Hepatic stellate cell (primary cell): ENCODE results near the gene KCNIP1.

Experiments used
- DNase-seq: peaks from one replicate; pipeline ENCODE4 v3.0.0; 2011; ENCODE audit warnings: low spot score

KCNIP1 gene

GRCh38 chr5:170503990-170504596, at the start of gene KCNIP1:
TSS of gene KCNIP1 (plus strand) at chr5:170504020.
- no peak for DNase-seq

- no peak for DNase-seq
These were observed 40.4 kb upstream of the KCNIP1 start for GRCh38 chr5:170463426-170463825.

DNA sequence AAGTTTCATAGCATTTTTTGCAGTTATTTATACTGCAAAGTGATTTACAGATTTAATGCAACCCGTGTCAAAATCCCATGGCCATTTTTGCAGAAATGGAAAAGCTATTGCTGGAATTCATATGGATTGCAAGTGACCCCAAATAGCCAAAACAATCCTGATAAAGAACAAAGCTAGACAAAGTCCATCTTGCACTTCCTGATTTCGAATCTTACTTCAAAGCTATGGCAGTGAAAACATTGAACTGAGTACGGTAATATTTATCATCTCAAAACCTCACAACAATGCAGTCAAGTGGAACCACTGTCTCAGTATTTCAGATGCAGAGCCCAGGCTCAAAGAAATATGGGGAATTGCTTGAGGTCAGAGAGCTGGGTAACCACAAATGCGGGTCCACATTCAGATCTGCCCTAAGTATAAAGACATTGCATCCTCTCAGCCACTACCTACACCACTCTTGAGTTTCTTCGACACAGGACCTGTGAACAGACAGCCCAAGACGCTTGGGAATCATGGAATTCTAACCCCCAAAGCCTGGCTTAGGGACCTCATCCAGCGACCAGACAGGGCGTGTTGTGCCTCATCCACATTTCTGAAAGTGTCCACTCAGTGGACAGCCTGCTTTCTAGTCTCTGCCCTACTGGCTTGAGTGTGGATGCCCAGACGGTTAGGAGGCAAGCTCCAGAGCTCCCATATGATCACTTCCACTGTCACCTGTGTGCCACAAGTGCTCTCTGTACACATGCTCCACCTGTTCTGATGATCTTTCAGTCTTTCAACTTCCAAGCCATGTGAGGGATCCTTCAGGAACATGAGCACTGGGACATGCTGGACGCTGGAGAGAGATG, 39.3 kb upstream of the KCNIP1 start:
- DNase-seq, result no peak

DNA sequence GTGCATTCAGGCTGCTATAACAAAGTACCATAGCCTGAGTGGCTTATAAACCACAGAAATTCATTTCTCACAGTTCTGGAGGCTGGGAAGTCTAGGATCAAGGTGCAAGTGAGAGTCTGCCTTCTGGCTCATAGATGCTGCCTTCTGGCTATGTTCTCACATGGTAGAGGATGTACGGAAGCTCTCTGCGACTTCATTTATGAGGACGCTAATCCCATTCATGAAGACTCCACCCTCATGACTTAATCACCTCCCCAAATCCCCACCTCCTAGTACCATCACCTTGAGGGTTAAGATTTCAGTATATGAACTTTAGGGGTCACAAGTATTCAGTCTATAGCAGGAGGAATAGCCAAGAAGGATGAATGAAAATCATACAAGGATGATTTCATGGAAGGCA, 37.3 kb upstream of the KCNIP1 start:
- DNase-seq, result no peak

DNA sequence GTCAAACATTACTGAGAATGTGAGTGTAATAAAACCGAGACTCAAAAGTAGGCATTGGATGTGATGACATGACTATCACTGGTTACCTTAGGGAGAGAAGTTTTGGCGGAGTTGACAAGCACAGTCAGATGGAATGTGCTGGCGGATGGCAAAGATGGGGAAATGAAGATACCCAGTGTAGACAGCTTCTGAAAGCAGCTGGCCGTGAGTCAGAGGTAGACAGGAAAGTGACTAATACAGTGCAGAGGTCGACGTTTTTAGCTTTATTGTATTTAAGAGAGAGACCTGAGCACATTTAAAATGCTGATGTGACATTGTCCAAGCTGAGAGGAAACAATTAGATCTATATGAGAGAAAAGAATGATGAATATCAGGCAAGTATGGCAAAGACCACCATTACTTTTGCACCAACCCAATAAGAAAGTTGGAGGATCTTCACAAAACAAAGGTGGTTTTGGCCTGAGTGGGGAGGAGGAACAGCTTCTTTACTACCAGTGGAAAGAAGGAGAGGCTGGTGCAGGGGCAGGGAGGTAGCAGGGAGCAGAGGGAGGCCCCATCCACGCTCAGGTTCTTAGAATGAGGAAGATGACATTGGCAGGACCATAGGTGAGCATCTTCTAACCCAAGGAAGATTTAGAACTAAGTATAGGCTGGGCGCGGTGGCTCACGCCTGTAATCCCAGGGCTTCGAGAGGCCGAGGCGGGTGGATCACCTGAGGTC, 36.7 kb upstream of the KCNIP1 start:
- DNase-seq, result peak; percentile 26

DNA sequence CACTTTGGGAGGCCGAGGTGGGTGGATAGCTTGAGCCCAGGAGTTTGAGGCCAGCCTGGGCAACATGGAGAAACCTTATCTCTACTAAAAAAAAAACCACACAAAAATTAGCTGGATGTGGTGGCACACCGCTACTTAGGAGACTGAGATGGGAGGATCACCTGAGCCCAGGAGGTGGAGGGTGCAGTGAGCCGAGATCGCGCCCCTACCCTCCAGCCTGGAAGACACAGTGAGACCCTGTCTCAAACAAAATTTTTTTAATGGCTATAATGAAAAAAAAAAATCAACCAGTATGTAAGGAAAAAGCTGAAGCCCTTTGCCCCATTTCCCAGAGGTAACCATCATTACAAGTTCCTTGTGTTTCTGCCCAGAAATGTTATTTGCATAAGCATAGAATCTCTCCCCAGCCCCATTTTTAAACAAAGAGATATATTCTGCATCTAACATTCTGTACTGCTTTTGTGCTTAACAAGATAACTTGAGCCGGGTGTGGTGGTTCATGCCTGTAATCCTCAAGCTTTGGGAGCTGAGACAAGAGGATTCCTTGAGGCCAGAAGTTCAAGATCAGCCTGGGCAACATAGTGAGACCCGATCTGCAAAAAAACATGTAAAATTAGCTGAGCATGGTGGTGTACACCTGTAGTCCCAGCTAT, 35.1 kb upstream of the KCNIP1 start:
- DNase-seq, result no peak

DNA sequence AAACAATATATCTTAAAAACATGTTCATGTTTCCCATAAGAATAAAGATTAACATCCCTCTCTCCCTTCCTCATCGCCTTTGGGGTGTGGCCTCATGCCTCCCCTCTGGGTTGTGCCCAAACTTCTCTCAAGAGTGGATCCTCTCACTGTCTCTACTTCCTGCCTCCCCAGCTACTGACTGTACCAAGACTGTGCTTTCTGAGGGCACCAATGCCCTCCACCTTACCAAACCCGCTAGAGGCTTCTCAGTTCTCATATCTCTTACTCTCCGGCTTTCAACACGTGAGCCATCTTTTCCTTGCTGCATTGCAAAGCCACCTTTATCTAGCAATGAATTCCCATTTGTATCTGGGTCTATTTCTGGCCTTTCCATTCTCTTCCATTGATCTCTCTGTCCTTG, 34.4 kb upstream of the KCNIP1 start:
- DNase-seq, result no peak

DNA sequence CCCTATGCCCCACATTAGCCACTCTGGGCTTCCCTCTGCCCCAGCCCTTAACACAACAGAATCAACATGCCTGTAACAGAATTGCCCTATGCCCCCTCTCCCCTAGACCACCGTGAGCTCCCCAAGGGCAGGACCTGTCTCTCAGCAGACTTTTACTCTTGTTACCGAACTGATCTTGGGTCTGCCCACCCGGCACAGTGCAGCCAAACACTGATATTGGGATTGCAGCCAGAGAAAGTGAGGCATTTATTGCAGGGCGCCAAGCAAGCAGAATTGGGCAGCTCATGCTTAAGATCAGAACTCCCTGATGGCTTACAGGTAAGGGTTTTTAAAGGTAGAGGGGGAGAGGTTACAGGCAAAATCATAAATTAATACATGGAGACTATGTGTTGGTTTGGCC, 33.5 kb upstream of the KCNIP1 start:
- no peak for DNase-seq

DNA sequence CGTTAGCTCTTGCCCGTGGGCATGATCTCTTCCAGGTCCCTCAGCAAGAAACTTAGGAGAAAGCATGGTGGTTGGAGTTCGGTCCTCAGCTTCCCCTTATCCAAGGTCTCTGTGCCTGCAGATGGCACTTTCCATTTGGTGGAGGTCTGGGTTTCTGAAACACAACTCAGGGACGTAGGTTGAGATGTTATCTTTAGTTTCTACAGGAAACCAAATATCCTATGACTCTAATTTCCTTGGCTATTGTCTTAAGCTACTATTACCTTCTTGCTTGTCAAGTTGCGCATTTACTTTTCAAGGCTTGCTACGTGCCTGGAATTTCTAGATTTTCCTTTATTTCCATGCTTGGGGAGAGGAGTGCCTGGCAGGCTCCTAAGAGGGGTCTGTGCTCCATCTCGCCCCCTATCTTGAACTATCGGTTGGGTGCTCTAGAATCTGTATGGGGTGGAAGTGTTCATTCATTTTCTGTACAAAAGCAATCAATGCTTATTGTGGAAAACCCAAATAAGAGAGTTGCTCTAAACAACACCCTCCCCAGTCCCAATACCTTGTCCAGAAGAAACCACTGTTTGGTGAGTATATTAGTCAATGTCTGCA, 32.9 kb upstream of the KCNIP1 start:
- DNase-seq, result no peak

DNA sequence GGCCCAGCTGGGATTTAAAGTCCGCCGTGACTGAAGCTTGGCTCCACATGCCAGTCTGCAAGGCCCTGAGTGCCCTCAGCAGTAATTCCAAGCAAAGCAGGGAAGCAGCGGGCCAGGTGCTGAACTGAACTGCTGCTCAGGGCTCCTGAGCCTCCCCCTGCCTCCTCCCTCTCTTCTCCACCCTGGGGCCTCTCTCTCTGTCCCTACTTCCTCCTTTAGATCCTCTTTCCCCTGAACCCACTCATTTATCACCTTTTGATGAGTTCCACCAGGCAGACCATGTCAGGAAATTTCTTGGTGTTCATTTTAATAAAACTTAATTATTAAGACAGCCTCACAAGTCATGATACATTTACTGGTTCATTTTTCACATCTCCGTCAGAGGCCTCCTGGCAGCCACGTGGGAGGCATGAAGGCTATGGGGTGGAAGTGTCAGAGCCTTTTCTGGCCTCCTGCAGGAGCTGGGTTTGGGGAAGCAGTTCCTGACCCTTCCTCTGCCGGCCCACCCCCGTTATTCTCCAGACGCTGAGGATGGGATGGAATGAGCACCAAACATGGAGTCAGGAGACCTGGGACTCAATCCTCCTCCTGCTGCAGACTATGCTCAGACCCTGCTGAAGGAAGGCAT, 32.2 kb upstream of the KCNIP1 start:
- no peak for DNase-seq

DNA sequence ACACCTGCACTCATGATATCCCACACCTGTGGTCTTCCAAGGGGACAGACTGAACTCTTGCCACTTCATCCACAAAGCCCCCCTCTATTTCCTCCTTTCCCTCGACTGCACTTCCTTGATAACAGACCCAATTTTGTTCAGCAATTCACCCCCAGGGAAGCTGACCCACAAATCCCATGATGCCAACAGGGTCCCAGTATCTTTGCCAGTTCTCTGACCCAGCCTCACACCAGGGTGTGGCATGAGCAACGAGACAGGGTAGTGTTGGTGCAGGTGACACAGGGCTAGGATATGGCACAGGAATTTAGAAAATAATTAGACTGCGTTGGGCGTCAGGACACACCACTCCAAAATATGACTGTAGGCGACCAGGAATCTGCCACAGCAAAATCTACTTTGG, 30.2 kb upstream of the KCNIP1 start:
- no peak for DNase-seq

GRCh38 chr5:170474489-170475274, 29.1 kb upstream of the KCNIP1 start:
- no peak for DNase-seq

- no peak for DNase-seq
These were observed 28.4 kb upstream of the KCNIP1 start for GRCh38 chr5:170475294-170476000.

DNA sequence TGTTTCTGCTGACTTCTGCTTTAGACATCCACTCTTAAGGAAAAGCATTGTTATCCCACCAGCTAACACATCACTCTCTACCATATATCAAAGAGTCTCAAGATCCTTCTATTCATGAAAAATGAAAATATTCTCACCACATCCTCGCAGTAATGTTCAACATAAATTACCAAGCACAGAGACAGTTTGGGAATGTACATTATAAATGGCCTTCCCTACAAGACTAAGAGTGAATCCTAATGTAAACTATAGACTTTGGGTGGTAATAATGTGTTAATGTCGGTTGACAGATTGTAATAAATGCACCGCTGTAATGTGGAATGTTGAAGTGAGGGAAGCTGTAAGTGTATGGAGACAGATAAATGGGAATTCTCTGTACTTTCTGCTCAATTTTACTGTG, 27.1 kb upstream of the KCNIP1 start:
- DNase-seq, result no peak

- no peak for DNase-seq
These were observed 25.9 kb upstream of the KCNIP1 start for GRCh38 chr5:170477906-170478305.

GRCh38 chr5:170478306-170478705, 25.5 kb upstream of the KCNIP1 start:
- DNase-seq, result no peak

GRCh38 chr5:170479484-170479883, 24.3 kb upstream of the KCNIP1 start:
- no peak for DNase-seq

GRCh38 chr5:170480260-170480659, 23.6 kb upstream of the KCNIP1 start:
- no peak for DNase-seq

DNA sequence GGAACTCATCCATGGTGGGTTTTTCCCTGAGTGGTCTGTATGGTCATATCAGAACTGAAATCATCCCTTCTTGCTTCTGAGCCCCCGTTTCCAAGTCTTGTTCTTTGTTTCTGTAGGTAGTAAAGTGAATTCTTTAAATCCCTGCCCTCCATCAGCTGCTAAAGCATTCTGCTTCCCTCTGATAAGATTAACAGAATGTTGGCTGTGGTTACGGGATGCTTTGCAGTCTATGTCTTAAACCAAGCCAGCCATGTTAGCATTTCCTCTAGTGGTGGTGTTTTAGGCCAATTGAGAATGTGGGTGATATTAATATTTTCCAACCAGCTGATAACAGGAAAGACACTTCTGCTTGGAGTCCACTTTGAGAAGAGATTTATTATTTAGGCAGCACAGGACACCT, 22.0 kb upstream of the KCNIP1 start:
- DNase-seq, result no peak

GRCh38 chr5:170482511-170482910, 21.3 kb upstream of the KCNIP1 start:
- DNase-seq, result no peak
